Osteocyte (in vitro differentiated cells): ENCODE data around the gene GTPBP2. TPM values are rescaled to one million over a fixed set of nuclear protein-coding genes. Genes with fewer than 3 reads are reported as not detected.

ENCODE experiments used
- DNase-seq: peaks from one replicate; pipeline ENCODE4 v3.0.0; 2021; ENCODE audit warnings: mixed read lengths; ENCODE audit not compliant: unreplicated experiment; ENCODE audit errors: extremely low spot score
- H3K27ac Mint-ChIP-seq: one replicate; pipeline ENCODE4 v1.8.0; 2021; ENCODE audit warnings: mild to moderate bottlenecking, mixed read lengths; ENCODE audit not compliant: unreplicated experiment
- H3K27me3 Mint-ChIP-seq: one replicate; pipeline ENCODE4 v1.8.0; 2021; ENCODE audit warnings: mixed read lengths; ENCODE audit not compliant: unreplicated experiment
- H3K36me3 Mint-ChIP-seq: one replicate; pipeline ENCODE4 v1.8.0; 2021; ENCODE audit warnings: mixed read lengths; ENCODE audit not compliant: unreplicated experiment
- H3K4me1 Mint-ChIP-seq: one replicate; pipeline ENCODE4 v1.8.0; 2021; ENCODE audit warnings: mixed read lengths; ENCODE audit not compliant: unreplicated experiment
- H3K4me3 Mint-ChIP-seq: one replicate; pipeline ENCODE4 v1.8.0; 2021; ENCODE audit warnings: mild to moderate bottlenecking, moderate library complexity, mixed read lengths; ENCODE audit not compliant: unreplicated experiment
- H3K9me3 Mint-ChIP-seq: one replicate; pipeline ENCODE4 v1.8.0; 2021; ENCODE audit warnings: mixed read lengths; ENCODE audit not compliant: unreplicated experiment
- CTCF ChIP-seq: fragments of 200-600 bp; sonication (generic); IDR thresholded peaks from 2 replicates; pipeline ENCODE4 v1.5.0; 2021; ENCODE audit warnings: antibody characterized with exemption, mild to moderate bottlenecking, moderate library complexity
- total RNA-seq: library from RNA; stranded (reverse); gene quantifications from 2 replicates; pipeline ENCODE4 v1.2.1, GENCODE V29; 2021

GTPBP2 gene
- total RNA-seq, 1 donor from 2014 or later, result 86.4 TPM

DNA sequence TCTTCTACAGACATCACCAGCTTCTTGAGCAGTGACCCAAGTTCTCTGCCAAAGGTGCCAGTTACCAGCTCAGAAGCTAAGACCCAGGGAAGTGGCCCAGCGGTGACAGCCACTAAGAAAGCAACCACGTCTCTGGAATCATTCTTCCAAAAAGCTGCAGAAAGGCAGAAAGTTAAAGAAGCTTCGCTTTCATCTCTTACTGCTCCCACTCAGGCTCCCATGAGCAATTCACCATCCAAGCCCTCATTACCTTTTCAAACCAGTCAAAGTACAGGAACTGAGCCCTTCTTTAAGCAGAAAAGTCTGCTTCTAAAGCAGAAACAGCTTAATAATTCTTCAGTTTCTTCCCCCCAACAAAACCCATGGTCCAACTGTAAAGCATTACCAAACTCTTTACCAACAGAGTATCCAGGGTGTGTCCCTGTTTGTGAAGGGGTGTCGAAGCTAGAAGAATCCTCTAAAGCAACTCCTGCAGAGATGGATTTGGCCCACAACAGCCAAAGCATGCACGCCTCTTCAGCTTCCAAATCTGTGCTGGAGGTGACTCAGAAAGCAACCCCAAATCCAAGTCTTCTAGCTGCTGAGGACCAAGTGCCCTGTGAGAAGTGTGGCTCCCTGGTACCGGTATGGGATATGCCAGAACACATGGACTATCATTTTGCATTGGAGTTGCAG lies 15.2 kb downstream of the GTPBP2 start:
- Mint-ChIP-seq H3K9me3 (no peaks in the 10 kb centered on the region), H3K36me3 (peaks cover 16% of the 10 kb centered on the region), H3K27ac (no peak overlapping the region), H3K4me1 (peaks cover 2% of the 10 kb centered on the region), H3K4me3 (no peak overlapping the region), H3K27me3 (no peaks in the 10 kb centered on the region)
- DNase-seq, result no peak
- no peak for TF ChIP-seq CTCF

- Mint-ChIP-seq H3K27me3 (no peaks in the 10 kb centered on the region), H3K27ac (no peak overlapping the region), H3K36me3 (peaks cover 22% of the 10 kb centered on the region), H3K9me3 (no peaks in the 10 kb centered on the region), H3K4me1 (peaks cover 3% of the 10 kb centered on the region), H3K4me3 (no peak overlapping the region)
- DNase-seq, result no peak
- no peak for TF ChIP-seq CTCF
These were observed 18.6 kb downstream of the GTPBP2 start for GRCh38 chr6:43610431-43610830.

DNA sequence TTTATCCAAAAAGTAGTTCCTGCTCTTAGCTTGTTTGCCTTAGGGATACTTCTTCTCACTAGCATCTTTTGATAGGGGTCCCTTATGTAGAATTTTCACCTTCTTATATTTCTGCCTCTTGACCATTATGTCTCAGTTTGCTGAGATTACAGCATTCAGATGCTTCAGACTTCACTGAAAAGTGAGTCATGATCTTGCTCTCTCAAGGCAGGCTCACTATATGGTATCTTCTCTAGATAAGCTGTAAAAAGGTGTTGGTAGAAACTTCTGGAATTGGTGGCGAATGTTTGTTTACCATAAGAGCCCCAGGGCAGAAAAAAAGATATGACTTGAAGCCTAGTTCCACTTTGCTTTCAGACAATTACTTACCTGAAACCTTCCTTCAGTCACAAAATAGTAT lies 19.7 kb downstream of the GTPBP2 start:
- no peak overlapping the region for H3K27ac Mint-ChIP-seq
- no peak overlapping the region for H3K4me3 Mint-ChIP-seq
- H3K9me3 Mint-ChIP-seq, result no peaks in the 10 kb centered on the region
- TF ChIP-seq CTCF, result no peak
- no peak for DNase-seq
- H3K27me3 Mint-ChIP-seq, result no peaks in the 10 kb centered on the region
- peaks cover 21% of the 10 kb centered on the region for H3K36me3 Mint-ChIP-seq
- H3K4me1 Mint-ChIP-seq, result peaks cover 3% of the 10 kb centered on the region

DNA sequence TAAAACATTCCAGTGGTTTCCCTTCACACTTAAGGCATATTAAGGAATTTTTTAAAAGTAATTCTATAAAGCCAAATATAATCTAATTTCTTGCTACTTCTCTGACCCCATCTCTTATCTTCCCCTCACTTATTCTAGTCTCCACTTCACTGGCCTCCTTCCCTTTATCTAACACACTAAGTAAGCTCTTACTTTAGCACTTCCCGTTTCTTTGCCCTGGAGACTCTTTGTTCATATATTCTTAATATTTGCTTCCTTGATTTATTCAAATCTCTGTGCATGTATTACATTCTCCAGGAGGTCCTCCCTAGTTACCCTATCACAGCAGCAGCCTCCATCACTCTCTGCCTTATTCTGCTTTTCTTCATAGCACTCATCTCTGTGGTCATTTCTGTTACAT lies 20.3 kb downstream of the GTPBP2 start:
- Mint-ChIP-seq H3K27me3 (no peaks in the 10 kb centered on the region), H3K27ac (no peak overlapping the region), H3K4me1 (peaks cover 5% of the 10 kb centered on the region), H3K9me3 (no peaks in the 10 kb centered on the region), H3K36me3 (peaks cover 20% of the 10 kb centered on the region), H3K4me3 (no peak overlapping the region)
- TF ChIP-seq CTCF, result no peak
- DNase-seq, result no peak

- no peaks in the 10 kb centered on the region for H3K9me3 Mint-ChIP-seq
- DNase-seq, result peak; percentile 87
- H3K36me3 Mint-ChIP-seq, result peaks cover 20% of the 10 kb centered on the region
- peaks cover 5% of the 10 kb centered on the region for H3K4me1 Mint-ChIP-seq
- peak; percentile 87 for TF ChIP-seq CTCF
- H3K27ac Mint-ChIP-seq, result no peak overlapping the region
- H3K4me3 Mint-ChIP-seq, result no peak overlapping the region
- H3K27me3 Mint-ChIP-seq, result no peaks in the 10 kb centered on the region
These were observed 20.7 kb downstream of the GTPBP2 start for GRCh38 chr6:43608310-43608763.
